COR-L47 (cell line): ENCODE measurements around the gene KCTD7.
"Not testable (repeated sequence)": the region's sequence is repeated elsewhere in the genome, so short reads cannot be mapped to it uniquely, and the experiment has no call there.

Experiments
- DNase-seq: peaks from one replicate; lab custom pipeline; 2025; lab: John Stamatoyannopoulos, UW

The KCTD7 gene

GRCh38 chr7:66682350-66683093 lies 53.8 kb downstream of the KCTD7 start:
- DNase-seq = no peak

GRCh38 chr7:66683094-66683769 lies 54.6 kb downstream of the KCTD7 start:
- not testable (repeated sequence) for DNase-seq

- no peak for DNase-seq
Measured at GRCh38 chr7:66683770-66684123, 55.1 kb downstream of the KCTD7 start.

GRCh38 chr7:66685663-66686062 lies 57.0 kb downstream of the KCTD7 start:
- DNase-seq = not testable (repeated sequence)

- DNase-seq = no peak
Measured at GRCh38 chr7:66687186-66687585, 58.5 kb downstream of the KCTD7 start.

GRCh38 chr7:66687672-66688071 lies 59.0 kb downstream of the KCTD7 start:
- DNase-seq = not testable (repeated sequence)

- DNase-seq = no peak
Measured at GRCh38 chr7:66689081-66689480, 60.4 kb downstream of the KCTD7 start.

- no peak for DNase-seq
Measured at GRCh38 chr7:66693331-66693730, 64.7 kb downstream of the KCTD7 start.
